HG02588 (cell line): ENCODE data around the gene MRPL16.
"Not testable (repeated sequence)": the region's sequence is repeated elsewhere in the genome, so short reads cannot be mapped to it uniquely, and the experiment has no call there.

Experiments
- ATAC-seq: cut with Tn5 transposase; IDR thresholded peaks from one replicate; pipeline ENCODE4 v1.9.1; 2021; ENCODE audit warnings: mild to moderate bottlenecking, moderate library complexity; ENCODE audit not compliant: unreplicated experiment

MRPL16 gene

GRCh38 chr11:59810189-59810910, at the start of gene MRPL16:
TSS of gene MRPL16 (minus strand) at chr11:59810778. CDS start at chr11:59810658, 120 bp downstream.
- peak; percentile 96 for ATAC-seq

- ATAC-seq, result no peak
Observed at GRCh38 chr11:59859673-59860072, 49.1 kb upstream of the MRPL16 start.

DNA sequence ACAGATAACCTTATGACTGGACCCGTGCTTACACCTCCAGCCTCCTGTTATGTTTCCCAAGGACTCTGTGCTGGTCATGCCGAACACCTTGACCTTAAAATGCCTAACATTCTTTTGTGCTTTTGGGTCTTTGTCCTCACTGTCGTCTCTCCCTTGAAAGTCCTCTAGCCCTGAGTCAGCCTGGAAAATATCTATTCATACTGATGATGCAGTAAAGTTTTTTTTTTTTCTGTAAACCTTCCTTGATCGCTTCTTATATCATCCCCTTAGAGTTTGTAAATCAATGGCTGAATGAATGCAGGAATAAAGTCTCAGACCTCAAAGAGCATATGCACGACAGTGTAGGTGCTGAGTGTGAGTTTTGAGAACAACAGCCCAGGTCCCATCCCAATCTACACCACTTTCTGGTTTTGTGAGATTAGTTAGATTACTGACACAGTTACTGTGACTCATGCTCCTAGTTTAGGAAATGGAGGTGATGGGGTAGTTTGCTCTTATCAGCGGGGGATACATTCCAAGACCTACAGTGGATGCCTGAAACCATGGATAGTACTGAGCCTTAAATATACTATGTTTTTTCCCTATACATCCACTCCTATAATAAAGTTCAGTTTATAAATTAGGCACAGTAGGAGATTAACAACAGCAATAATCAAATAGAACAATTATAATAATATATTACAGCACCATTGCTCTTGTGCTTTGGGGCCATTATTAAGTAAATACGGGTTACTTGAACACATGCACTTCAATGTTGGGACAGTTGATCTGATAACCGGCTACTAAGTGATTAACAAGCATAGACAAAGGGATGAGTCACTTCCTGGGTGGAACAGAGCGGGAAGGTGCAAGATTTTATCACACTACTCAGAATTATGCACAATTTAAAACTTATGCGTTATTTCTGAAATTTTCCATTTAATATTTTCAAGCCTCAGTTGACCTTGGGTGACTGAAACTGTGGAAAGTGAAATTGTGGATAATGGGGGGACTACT, 47.2 kb upstream of the MRPL16 start:
- no peak for ATAC-seq

GRCh38 chr11:59854871-59855270, 44.3 kb upstream of the MRPL16 start:
- ATAC-seq, result no peak

DNA sequence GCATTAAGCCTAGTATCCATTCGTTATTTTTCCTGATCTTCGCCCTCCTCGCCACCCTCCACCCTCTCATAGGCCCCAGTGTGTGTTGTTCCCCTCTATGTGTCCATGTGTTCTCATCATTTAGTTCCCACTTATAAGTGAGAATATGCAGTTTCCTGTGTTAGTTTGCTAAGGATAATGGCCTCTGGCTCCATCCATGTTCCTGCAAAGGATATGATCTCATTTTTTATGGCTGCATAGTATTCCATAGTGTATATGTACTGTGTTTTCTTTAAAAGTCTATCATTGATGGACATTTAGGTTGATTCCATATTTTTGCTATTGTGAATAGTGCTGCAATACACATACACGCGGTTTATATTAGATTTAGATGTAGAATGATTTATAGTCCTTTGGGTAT, 40.8 kb upstream of the MRPL16 start:
- ATAC-seq, result not testable (repeated sequence)

DNA sequence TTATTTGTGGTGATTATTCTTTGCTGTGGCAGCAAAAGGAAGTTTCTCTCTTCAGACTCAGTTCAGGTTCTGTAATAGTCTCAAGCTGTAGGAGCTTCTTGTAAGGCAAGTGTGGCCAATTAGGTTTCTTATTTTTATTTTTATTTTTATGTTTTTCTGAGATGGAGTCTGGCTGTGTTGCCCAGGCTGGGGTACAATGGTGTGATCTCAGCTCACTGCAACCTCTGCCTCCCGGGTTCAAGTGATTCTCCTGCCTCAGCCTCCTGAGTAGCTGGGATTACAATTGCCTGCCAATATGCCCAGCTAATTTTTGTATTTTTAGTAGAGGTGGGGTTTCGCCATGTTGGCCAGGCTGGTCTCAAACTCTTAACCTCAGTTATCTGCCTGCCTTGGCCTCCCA, 39.0 kb upstream of the MRPL16 start:
- not testable (repeated sequence) for ATAC-seq

DNA sequence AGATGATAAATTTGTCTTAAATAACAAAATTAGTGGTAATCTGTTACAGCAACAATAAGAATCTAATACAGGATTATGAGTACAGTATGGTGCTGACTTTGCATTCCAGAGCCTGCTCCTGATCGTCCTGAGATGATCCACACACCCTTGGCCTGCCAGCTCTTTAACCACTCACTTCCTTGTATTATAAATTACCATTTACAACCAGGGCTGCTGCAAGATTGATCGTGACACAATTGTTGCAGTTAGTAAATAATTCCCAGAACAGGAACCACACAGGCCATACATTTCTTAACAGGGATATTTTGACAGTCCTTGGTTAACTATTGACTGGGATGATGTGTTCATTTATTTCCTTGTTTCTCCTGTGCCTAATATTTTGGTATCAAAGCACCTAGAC, 38.6 kb upstream of the MRPL16 start:
- no peak for ATAC-seq

DNA sequence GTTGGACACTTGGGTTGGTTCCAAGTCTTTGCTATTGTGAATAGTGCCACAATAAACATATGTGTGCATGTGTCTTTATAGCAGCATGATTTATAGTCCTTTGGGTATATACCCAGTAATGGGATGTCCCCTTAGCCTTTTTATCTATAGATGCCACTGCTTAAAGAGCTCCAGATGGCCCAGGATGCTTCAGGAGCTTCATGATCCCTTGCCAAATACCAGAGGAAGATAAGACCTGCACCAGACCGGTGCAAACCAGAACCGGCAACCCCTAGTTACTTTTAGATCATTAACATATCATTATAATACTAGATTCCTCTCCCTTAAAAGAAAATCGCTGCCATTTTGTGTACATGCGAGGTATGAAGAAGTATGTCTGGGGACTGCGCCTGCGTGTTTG, 37.9 kb upstream of the MRPL16 start:
- ATAC-seq, result not testable (repeated sequence)

- ATAC-seq, result no peak
Observed at GRCh38 chr11:59847626-59848025, 37.0 kb upstream of the MRPL16 start.

DNA sequence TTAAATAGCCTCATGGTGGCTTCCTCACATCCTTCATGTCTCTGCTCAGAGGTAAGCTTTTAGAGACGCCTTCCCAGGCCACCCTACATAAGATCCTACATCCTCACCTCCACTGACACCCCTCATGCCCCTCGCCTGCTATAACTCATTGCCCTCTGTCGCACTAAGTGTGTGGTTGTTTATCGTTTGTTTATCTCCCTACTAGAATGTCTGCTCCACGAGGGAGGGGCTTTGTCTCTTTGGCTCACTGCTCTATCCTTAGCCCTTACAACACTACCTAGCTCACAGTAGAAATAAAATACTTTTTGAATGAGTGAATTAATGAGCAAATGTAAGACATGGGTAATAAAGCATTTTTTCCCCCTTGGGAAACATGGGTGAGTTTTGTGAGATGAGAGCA, 36.0 kb upstream of the MRPL16 start:
- no peak for ATAC-seq

GRCh38 chr11:59845399-59845798, 34.8 kb upstream of the MRPL16 start, which contains the start of gene CBLIF:
TSS of gene CBLIF (minus strand) at chr11:59845499. CDS start at chr11:59845453, 46 bp downstream.
- ATAC-seq, result no peak

DNA sequence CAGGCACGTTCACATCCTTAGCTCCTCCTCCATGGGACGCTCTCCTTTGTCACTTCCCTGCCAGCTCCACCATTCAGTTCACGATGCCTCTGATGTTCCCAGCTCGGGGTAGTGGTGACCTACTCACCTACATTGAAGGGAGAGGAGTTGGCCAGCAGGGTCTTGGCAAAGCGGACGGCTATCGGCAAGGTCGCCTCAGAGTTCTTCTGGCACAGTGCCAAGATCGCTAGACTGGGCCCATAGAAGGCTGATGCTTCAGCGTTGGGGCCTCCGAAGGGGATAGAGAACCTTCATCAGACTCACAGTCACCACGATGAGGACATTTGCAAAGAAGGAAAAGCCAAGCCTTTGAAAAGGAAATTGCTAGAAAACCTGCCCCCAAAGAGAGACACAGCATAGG, 31.7 kb upstream of the MRPL16 start:
- no peak for ATAC-seq

- no peak for ATAC-seq
Observed at GRCh38 chr11:59841514-59841913, 30.9 kb upstream of the MRPL16 start.

- ATAC-seq, result no peak
Observed at GRCh38 chr11:59839615-59840014, 29.0 kb upstream of the MRPL16 start.

DNA sequence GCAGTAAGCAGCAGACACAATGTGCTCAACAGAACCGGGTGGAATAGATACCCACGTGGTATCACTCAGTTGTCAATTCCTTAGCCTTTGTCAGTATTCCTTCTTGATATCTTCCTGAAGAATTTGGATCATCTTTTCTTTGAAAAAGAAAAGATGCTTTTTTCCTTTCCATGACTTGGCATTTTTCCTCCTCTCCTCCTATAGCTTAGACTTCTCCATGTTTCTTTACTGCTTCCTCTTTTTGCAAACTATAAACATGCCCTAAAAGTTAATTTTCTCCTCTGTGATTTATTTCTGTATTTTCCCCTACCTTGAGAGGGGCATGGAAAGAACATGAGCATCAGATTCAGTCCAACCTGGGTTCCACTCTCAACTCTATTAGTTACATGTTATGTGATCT, 23.0 kb upstream of the MRPL16 start:
- no peak for ATAC-seq

DNA sequence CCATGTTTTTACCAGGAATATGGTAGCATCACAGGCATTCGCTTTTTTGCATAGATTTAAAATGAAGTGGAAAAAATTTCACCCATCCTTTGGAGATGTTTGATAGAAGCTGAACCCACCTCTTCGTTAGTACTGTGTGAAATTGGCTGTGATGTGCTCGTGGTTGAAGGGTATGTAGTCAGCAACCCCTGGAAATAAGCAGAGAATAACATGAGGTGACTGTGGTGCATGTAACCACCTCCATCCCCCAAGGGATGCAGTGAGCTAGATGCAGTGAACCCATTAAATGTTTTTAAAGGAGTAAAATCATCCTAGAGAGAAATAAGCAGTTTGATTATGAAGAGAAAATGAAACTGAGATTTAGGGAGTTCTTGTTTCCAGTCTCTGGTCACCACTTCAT, 18.8 kb upstream of the MRPL16 start:
- no peak for ATAC-seq

GRCh38 chr11:59822989-59823566, 12.5 kb upstream of the MRPL16 start:
- peak; percentile 85 for ATAC-seq

DNA sequence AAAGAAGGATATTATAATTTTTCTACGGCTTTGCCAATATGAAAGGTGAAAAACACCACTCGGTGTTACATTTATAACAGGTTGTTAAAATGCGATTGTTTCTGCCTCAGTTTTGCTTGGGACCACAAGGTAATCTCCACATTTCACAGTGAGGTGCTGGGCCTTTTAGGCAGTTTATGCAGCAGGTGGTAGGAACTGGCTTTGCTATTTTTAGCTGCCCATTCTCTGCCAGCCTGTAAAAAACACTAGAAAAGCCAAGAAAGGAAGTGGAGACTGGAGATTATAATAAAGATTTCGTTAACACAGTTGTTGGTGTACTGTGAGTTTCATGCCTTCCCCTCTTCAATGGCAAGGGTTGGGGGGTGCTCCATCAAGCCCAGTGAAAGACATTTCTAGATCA, 8.0 kb upstream of the MRPL16 start:
- no peak for ATAC-seq

DNA sequence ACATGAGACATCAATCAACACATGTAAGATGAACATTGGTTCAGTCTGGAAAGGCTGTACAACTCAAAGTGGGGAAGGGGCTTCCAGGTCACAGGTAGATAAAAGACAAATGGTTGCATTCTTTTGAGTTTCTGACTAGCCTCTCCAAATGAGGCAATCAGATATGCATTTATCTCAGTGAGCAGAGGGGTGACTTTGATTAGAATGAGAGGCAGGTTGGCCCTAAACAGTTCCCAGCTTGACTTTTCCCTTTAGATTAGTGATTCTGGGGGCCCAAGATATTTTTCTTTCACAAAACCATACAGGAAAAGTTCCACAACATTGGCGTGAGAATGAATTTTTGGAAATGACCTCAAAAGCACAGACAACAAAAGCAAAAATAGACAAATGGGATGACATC, 5.9 kb upstream of the MRPL16 start:
- not testable (repeated sequence) for ATAC-seq

DNA sequence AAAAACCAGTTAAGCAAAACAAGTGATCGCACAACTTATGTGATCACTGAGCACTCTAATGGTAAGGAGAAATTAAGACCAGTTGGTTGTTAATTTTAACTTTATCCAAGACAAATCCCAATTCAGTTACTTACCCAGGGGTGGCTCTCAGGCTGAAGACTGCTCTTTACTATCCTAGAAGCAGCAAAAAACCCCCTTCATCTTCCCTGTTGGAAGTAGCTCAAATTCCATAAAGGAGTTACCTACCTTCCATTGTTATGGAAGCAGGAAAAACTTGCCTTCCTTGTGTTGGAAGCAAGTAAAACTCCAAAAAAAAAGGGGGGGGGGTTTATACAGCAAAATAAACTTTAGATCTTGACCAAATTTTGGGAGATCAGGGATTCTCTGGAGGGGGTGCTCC, 5.2 kb upstream of the MRPL16 start:
- ATAC-seq, result no peak

- no peak for ATAC-seq
Observed at GRCh38 chr11:59814021-59814420, 3.4 kb upstream of the MRPL16 start.
